Measurements from ENCODE around the gene REC8. TPM values are rescaled to one million over a fixed set of nuclear protein-coding genes. Genes with fewer than 3 reads are reported as not detected.

The REC8 gene, protein sequence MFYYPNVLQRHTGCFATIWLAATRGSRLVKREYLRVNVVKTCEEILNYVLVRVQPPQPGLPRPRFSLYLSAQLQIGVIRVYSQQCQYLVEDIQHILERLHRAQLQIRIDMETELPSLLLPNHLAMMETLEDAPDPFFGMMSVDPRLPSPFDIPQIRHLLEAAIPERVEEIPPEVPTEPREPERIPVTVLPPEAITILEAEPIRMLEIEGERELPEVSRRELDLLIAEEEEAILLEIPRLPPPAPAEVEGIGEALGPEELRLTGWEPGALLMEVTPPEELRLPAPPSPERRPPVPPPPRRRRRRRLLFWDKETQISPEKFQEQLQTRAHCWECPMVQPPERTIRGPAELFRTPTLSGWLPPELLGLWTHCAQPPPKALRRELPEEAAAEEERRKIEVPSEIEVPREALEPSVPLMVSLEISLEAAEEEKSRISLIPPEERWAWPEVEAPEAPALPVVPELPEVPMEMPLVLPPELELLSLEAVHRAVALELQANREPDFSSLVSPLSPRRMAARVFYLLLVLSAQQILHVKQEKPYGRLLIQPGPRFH
- 10 to 100 TPM in 4 of 7 donors, 1 to 10 TPM in 3; 6.2 to 75.4 (median 13.5) TPM for total RNA-seq
- 1 to 10 TPM; 4.9 to 5.1 TPM for polyA plus RNA-seq
- long read RNA-seq, donor 1, partial matches to known transcripts, result 3 of 6 reads
- long read RNA-seq, donor 1, other reads (novel, unspliced or antisense), result 0 of 6 reads
- long read RNA-seq, donor 2, transcript REC8-209 (19 exons, 2,331 nt), result minor isoform, 10 of 81 reads
- long read RNA-seq, donor 2, transcript REC8-213 (20 exons, 2,405 nt), result major isoform, 12 of 81 reads
- long read RNA-seq, donor 2, transcript REC8-203 (2 exons, 405 nt), result minor isoform, 5 of 81 reads
- long read RNA-seq, donor 2, partial matches to known transcripts, result 49 of 81 reads
- long read RNA-seq, donor 2, other reads (novel, unspliced or antisense), result 0 of 81 reads
- long read RNA-seq, donor 3, partial matches to known transcripts, result 1 of 6 reads
- long read RNA-seq, donor 3, other reads (novel, unspliced or antisense), result 1 of 6 reads

- TF ChIP-seq EP300 (IDR thresholded peaks at IDR 0.05), result no peak
- TF ChIP-seq POLR2A (IDR thresholded peaks at IDR 0.05), result no peak
- TF ChIP-seq, protein P1, sequence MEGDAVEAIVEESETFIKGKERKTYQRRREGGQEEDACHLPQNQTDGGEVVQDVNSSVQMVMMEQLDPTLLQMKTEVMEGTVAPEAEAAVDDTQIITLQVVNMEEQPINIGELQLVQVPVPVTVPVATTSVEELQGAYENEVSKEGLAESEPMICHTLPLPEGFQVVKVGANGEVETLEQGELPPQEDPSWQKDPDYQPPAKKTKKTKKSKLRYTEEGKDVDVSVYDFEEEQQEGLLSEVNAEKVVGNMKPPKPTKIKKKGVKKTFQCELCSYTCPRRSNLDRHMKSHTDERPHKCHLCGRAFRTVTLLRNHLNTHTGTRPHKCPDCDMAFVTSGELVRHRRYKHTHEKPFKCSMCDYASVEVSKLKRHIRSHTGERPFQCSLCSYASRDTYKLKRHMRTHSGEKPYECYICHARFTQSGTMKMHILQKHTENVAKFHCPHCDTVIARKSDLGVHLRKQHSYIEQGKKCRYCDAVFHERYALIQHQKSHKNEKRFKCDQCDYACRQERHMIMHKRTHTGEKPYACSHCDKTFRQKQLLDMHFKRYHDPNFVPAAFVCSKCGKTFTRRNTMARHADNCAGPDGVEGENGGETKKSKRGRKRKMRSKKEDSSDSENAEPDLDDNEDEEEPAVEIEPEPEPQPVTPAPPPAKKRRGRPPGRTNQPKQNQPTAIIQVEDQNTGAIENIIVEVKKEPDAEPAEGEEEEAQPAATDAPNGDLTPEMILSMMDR (IDR thresholded peaks at IDR 0.05), result no peak
- 9 to 14% (median 10%) methylated on average over 62 to 63 of the region's 63 CpGs for WGBS, 3 donors
- Histone ChIP-seq H3K9me3 (no peaks in the 10 kb centered on the region), H3K27me3 (no peaks in the 10 kb centered on the region), H3K36me3 (no peaks in the 10 kb centered on the region), H3K4me1 (ENCODE audit: insufficient read depth) (peaks cover 8% of the 10 kb centered on the region), H3K4me3 (peak within 1 kb of the TSS; percentile 17), H3K27ac (no peak within 1 kb of the TSS)
- intact Hi-C loops (cut with DNase I), result no loop called here
- peak; percentile 45 to 85 (median 67) for DNase-seq
Measured at GRCh38 chr14:24171422-24172260, at the start of gene REC8. Gene REC8, plus strand, starts transcription at chr14:24172080. Its CDS starts 473 bp downstream, at chr14:24172553.

- H3K27ac ChIP-seq, result no peak overlapping the region
- TF ChIP-seq, protein P1 (IDR thresholded peaks at IDR 0.05), result no peak
- TF ChIP-seq EP300 (IDR thresholded peaks at IDR 0.05) (no peak), POLR2A (IDR thresholded peaks at IDR 0.05) (no peak)
- no peaks in the 10 kb centered on the region for H3K27me3 ChIP-seq
- WGBS, 3 donors, result 96 to 98% (median 98%) methylated on average over 4 of the region's 4 CpGs
- DNase-seq, result no peak
- no peak overlapping the region for H3K4me3 ChIP-seq
- H3K4me1 ChIP-seq (ENCODE audit: insufficient read depth), result no peaks in the 10 kb centered on the region
- H3K36me3 ChIP-seq, result peaks cover 8% of the 10 kb centered on the region
- intact Hi-C loops (cut with DNase I), result no loop called here
- H3K9me3 ChIP-seq, result no peaks in the 10 kb centered on the region
Measured at GRCh38 chr14:24122416-24122815, 49.5 kb upstream of the REC8 start.

- 87 to 95% (median 94%) methylated on average over 8 of the region's 8 CpGs for WGBS, 3 donors
- no peak overlapping the region for H3K4me3 ChIP-seq
- no peak overlapping the region for H3K27ac ChIP-seq
- intact Hi-C loops (cut with DNase I), result no loop called here
- peak in 1 of 5 donors; percentile 23 for DNase-seq
- TF ChIP-seq EP300 (IDR thresholded peaks at IDR 0.05) (no peak), POLR2A (IDR thresholded peaks at IDR 0.05) (no peak)
- TF ChIP-seq, protein P1 (IDR thresholded peaks at IDR 0.05), result no peak
- H3K4me1 ChIP-seq (ENCODE audit: insufficient read depth), result no peaks in the 10 kb centered on the region
- H3K36me3 ChIP-seq, result peaks cover 8% of the 10 kb centered on the region
- no peaks in the 10 kb centered on the region for H3K27me3 ChIP-seq
- no peaks in the 10 kb centered on the region for H3K9me3 ChIP-seq
Measured at GRCh38 chr14:24122898-24123297, 49.0 kb upstream of the REC8 start.

Data from ovary (tissue), 10 donors.